GM10248 (cell line): Measurements from ENCODE around the gene MYO1C.

Source experiments
- CTCF ChIA-PET: fragments of 300-600 bp; sonication (Branson Sonifier 250); formaldehyde crosslinking; extraction: SDS; loops from one replicate; lab custom pipeline; 2021; ENCODE audit warnings: antibody characterized with exemption; lab: Yijun Ruan, JAX
- POLR2A ChIA-PET: fragments of 350-650 bp; sonication (Branson Sonifier 250); formaldehyde crosslinking; extraction: SDS; loops from one replicate; lab custom pipeline; 2020; ENCODE audit warnings: antibody characterized with exemption; lab: Yijun Ruan, JAX
- DNase-seq: peaks from one replicate; pipeline ENCODE4 v3.0.0; 2012; ENCODE audit errors: extremely low spot score
- CTCF ChIP-seq: IDR thresholded peaks from 2 replicates; pipeline ENCODE4 v1.5.1; 2012; ENCODE audit warnings: mild to moderate bottlenecking, low read depth; ENCODE audit errors: extremely low read depth, missing control alignments, control extremely low read depth

The MYO1C gene

GRCh38 chr17:1442187-1442586 is 50.3 kb downstream of the MYO1C start:
- DNase-seq, result no peak
- ChIA-PET CTCF (interaction anchor here (1.9 kb wide), 1 partner anchor 77 kb away, joined by 9 read pairs; no protein-coding TSS in a partner anchor), POLR2A (interaction anchor here (0.7 kb wide), 1 partner anchor 71 kb away, joined by 5 read pairs; no protein-coding TSS in a partner anchor)
- TF ChIP-seq CTCF, result no peak

- POLR2A ChIA-PET, result no interaction called here
- no peak for TF ChIP-seq CTCF
- no peak for DNase-seq
- CTCF ChIA-PET, result interaction anchor here (1.9 kb wide), 1 partner anchor 75 kb away, joined by 9 read pairs; no protein-coding TSS in a partner anchor
Observed at GRCh38 chr17:1440921-1441320, 51.6 kb downstream of the MYO1C start.

- DNase-seq, result no peak
- ChIA-PET POLR2A (no interaction called here), CTCF (interaction anchor here (1.0 to 1.5 kb wide), 4 partner anchors 12 to 73 kb away, joined by 3 to 5 read pairs (median 4); partner anchors contain the start of gene CRK)
- TF ChIP-seq CTCF, result no peak
Observed at GRCh38 chr17:1438593-1439083, 53.8 kb downstream of the MYO1C start.

- CTCF ChIA-PET, result interaction anchor here (3.1 kb wide), 1 partner anchor 70 kb away, joined by 12 read pairs; no protein-coding TSS in a partner anchor
- DNase-seq, result no peak
- POLR2A ChIA-PET, result interaction anchor here (1.0 kb wide), 1 partner anchor 82 kb away, joined by 3 read pairs; no protein-coding TSS in a partner anchor
- no peak for TF ChIP-seq CTCF
Observed at GRCh38 chr17:1435326-1435725, 57.2 kb downstream of the MYO1C start.

- CTCF ChIA-PET, result interaction anchor here (0.9 to 3.1 kb wide), 2 partner anchors 68 to 196 kb away, joined by 3 to 12 read pairs; no protein-coding TSS in a partner anchor
Observed at GRCh38 chr17:1434150-1434549, 58.3 kb downstream of the MYO1C start.

GRCh38 chr17:1431631-1432104 is 60.8 kb downstream of the MYO1C start:
- DNase-seq, result peak; percentile 35
- ChIA-PET CTCF (no interaction called here), POLR2A (no interaction called here)
- no peak for TF ChIP-seq CTCF

More at GRCh38 chr17:1434150-1434549, 58.3 kb downstream of the MYO1C start:
- no peak for TF ChIP-seq CTCF
- POLR2A ChIA-PET, result interaction anchor here (1.0 kb wide), 1 partner anchor 83 kb away, joined by 3 read pairs; no protein-coding TSS in a partner anchor
- DNase-seq, result no peak
